Osteoblast (primary cell): ENCODE results near the gene RTP3. TPM values are rescaled to one million over a fixed set of nuclear protein-coding genes. Genes with fewer than 3 reads are reported as not detected.
A peak's percentile ranks its signal among the peaks of the same experiment; 100 is the strongest.

Experiments
- DNase-seq: peaks from one replicate; pipeline ENCODE4 v3.0.0; 2011; ENCODE audit warnings: low spot score, mixed read lengths; ENCODE audit not compliant: insufficient read length; ENCODE audit errors: missing footprints
- H2AFZ ChIP-seq: 2 replicates; pipeline ENCODE4 v1.6.0; 2011; ENCODE audit warnings: mild to moderate bottlenecking, low read length
- H3K27ac ChIP-seq: 2 replicates; pipeline ENCODE4 v1.5.1; 2011; ENCODE audit warnings: mild to moderate bottlenecking, low read depth, low read length, moderate library complexity
- H3K27me3 ChIP-seq: 2 replicates; pipeline ENCODE4 v1.6.0; 2012; ENCODE audit warnings: mild to moderate bottlenecking, control low read depth, inconsistent platforms, low read length, moderate library complexity; ENCODE audit not compliant: insufficient read depth
- H3K36me3 ChIP-seq: 2 replicates; pipeline ENCODE4 v1.5.1; 2011; ENCODE audit warnings: mild to moderate bottlenecking, low read length, control low read depth, moderate library complexity; ENCODE audit not compliant: insufficient read depth
- H3K4me1 ChIP-seq: 2 replicates; pipeline ENCODE4 v1.5.1; 2011; ENCODE audit warnings: mild to moderate bottlenecking, low read length, control low read depth, moderate library complexity; ENCODE audit not compliant: insufficient read depth
- H3K4me2 ChIP-seq: 2 replicates; pipeline ENCODE4 v1.6.0; 2011; ENCODE audit warnings: mild to moderate bottlenecking, low read length; ENCODE audit not compliant: insufficient read depth
- H3K4me3 ChIP-seq: fragments of 200-600 bp; sonication (generic); 3 replicates; pipeline ENCODE4 v1.5.1; 2012; ENCODE audit warnings: mild to moderate bottlenecking, low read length, inconsistent platforms; ENCODE audit not compliant: insufficient read depth
- H3K79me2 ChIP-seq: 2 replicates; pipeline ENCODE4 v1.6.0; 2012; ENCODE audit warnings: mild to moderate bottlenecking, low read length, control low read depth, inconsistent platforms; ENCODE audit not compliant: insufficient read depth
- H3K9me3 ChIP-seq: 2 replicates; pipeline ENCODE4 v1.5.1; 2011; ENCODE audit warnings: low read depth, low read length, control low read depth
- H4K20me1 ChIP-seq: 2 replicates; pipeline ENCODE4 v1.6.0; 2012; ENCODE audit warnings: mild to moderate bottlenecking, low read length, control low read depth; ENCODE audit not compliant: insufficient read depth
- CTCF ChIP-seq: IDR thresholded peaks from 2 replicates; pipeline ENCODE4 v1.5.1; 2011; ENCODE audit warnings: mild to moderate bottlenecking, low read depth, low read length, moderate library complexity; ENCODE audit errors: extremely low read depth
- total RNA-seq: library from RNA; depleted of rRNA; stranded (reverse); fragments of >200 nt; gene quantifications from 2 replicates; pipeline ENCODE4 v1.2.3, GENCODE V29; 2012

Gene RTP3
- total RNA-seq, 1 donor, result not detected

GRCh38 chr3:46542344-46542743 lies 44.6 kb downstream of the RTP3 start:
- no peaks in the 10 kb centered on the region for H3K9me3 ChIP-seq
- H3K27me3 ChIP-seq, result no peaks in the 10 kb centered on the region
- peak overlapping the region; percentile 24 for H3K4me2 ChIP-seq
- H4K20me1 ChIP-seq, result no peaks in the 10 kb centered on the region
- DNase-seq, result no peak
- H2AFZ ChIP-seq, result peak overlapping the region; percentile 94
- peaks cover 26% of the 10 kb centered on the region for H3K4me1 ChIP-seq
- no peak for TF ChIP-seq CTCF
- no peaks in the 10 kb centered on the region for H3K36me3 ChIP-seq
- H3K79me2 ChIP-seq, result no peaks in the 10 kb centered on the region
- H3K4me3 ChIP-seq, result no peak overlapping the region
- peak overlapping the region; percentile 70 for H3K27ac ChIP-seq

GRCh38 chr3:46542801-46543201 lies 45.0 kb downstream of the RTP3 start:
- H3K4me2 ChIP-seq, result peak overlapping the region; percentile 24

GRCh38 chr3:46544771-46545503 lies 47.2 kb downstream of the RTP3 start:
- Histone ChIP-seq H3K4me2 (no peak overlapping the region), H3K27me3 (no peaks in the 10 kb centered on the region), H3K36me3 (no peaks in the 10 kb centered on the region), H2AFZ (no peak overlapping the region), H3K9me3 (no peaks in the 10 kb centered on the region), H3K4me1 (peaks cover 14% of the 10 kb centered on the region), H3K27ac (no peak overlapping the region), H3K79me2 (no peaks in the 10 kb centered on the region), H4K20me1 (no peaks in the 10 kb centered on the region), H3K4me3 (no peak overlapping the region)
- no peak for DNase-seq
- no peak for TF ChIP-seq CTCF

More at GRCh38 chr3:46542801-46543201, 45.0 kb downstream of the RTP3 start:
- no peaks in the 10 kb centered on the region for H3K9me3 ChIP-seq
- H3K36me3 ChIP-seq, result no peaks in the 10 kb centered on the region
- DNase-seq, result peak; percentile 68
- no peak overlapping the region for H3K4me3 ChIP-seq
- peak overlapping the region; percentile 70 for H3K27ac ChIP-seq
- TF ChIP-seq CTCF, result no peak
- no peaks in the 10 kb centered on the region for H3K27me3 ChIP-seq
- H3K79me2 ChIP-seq, result no peaks in the 10 kb centered on the region
- peaks cover 26% of the 10 kb centered on the region for H3K4me1 ChIP-seq
- H4K20me1 ChIP-seq, result no peaks in the 10 kb centered on the region
- peak overlapping the region; percentile 94 for H2AFZ ChIP-seq

- Histone ChIP-seq H3K9me3 (no peaks in the 10 kb centered on the region), H3K4me1 (peaks cover 14% of the 10 kb centered on the region), H3K79me2 (no peaks in the 10 kb centered on the region), H3K27ac (no peak overlapping the region), H3K4me2 (no peak overlapping the region), H3K27me3 (no peaks in the 10 kb centered on the region), H4K20me1 (no peaks in the 10 kb centered on the region), H3K36me3 (no peaks in the 10 kb centered on the region), H2AFZ (no peak overlapping the region), H3K4me3 (no peak overlapping the region)
- no peak for DNase-seq
- TF ChIP-seq CTCF, result no peak
These were observed 48.2 kb downstream of the RTP3 start for GRCh38 chr3:46545818-46546630.
